Adipocyte (in vitro differentiated cells): Measurements from ENCODE around the gene PPP1R14C.
A peak's percentile ranks its signal among the peaks of the same experiment; 100 is the strongest.

Source experiments
- DNase-seq: peaks from one replicate; pipeline ENCODE4 v3.0.0-alpha.2; 2015; ENCODE audit warnings: low read depth
- H3K27me3 ChIP-seq: replicated peaks from 2 replicates; pipeline ENCODE4 v1.7.0; 2013; ENCODE audit warnings: mild to moderate bottlenecking, low read length, moderate library complexity; ENCODE audit not compliant: control insufficient read depth, insufficient read depth
- H3K36me3 ChIP-seq: 2 replicates; pipeline ENCODE4 v1.7.0; 2013; ENCODE audit warnings: low read length, mild to moderate bottlenecking, moderate library complexity; ENCODE audit not compliant: control insufficient read depth, insufficient read depth, severe bottlenecking
- H3K4me1 ChIP-seq: 2 replicates; pipeline ENCODE4 v1.7.0; 2013; ENCODE audit warnings: mild to moderate bottlenecking, low read length, moderate library complexity; ENCODE audit not compliant: control insufficient read depth, insufficient read depth
- H3K4me3 ChIP-seq: 2 replicates; pipeline ENCODE4 v1.7.0; 2013; ENCODE audit warnings: mild to moderate bottlenecking, low read length, moderate library complexity
- H3K9ac ChIP-seq: 2 replicates; pipeline ENCODE4 v1.7.0; 2013; ENCODE audit warnings: mild to moderate bottlenecking, low read length, moderate library complexity
- H3K9me3 ChIP-seq: 2 replicates; pipeline ENCODE4 v1.7.0; 2013; ENCODE audit warnings: mild to moderate bottlenecking, low read length, moderate library complexity; ENCODE audit not compliant: control insufficient read depth

The PPP1R14C gene

DNA sequence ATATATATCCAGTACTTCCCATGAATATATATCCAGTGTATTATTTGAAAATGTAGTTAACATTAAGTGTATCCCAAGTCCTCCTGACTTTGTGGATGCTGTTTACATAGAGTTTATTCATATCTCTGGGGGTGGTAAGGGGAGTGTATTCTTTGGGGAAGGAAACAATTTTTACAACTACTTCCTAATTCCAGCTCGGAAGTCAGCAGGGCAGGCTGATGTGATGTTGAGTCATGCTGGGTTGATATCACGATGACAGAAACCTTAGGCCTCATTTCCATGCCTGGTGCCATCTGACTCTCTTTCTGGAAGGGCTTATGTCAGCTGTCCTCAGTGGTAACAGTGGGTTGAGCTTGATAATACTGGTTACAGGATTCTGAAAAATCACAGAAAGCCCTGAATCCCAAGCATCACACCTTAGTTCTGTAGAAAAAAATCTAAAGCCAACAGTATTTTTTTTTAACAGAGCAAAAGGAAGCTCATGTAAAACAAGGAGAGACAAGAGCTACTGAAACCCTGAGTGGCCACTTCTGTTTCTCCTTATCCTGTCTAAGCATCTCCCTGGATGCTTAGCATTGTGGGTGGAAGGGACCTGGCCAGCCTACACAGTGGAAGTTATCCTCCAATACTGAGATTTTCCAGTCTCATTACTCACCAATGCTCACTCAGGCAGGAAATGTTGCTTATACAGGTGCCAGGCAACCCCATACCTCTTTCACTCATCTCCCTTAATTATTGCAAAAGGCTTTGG lies 150.8 kb downstream of the PPP1R14C start:
- H3K4me1 ChIP-seq = peaks cover 19% of the 10 kb centered on the region
- DNase-seq = peak; percentile 58
- peak overlapping the region; percentile 21 for H3K9ac ChIP-seq
- H3K27me3 ChIP-seq = no peaks in the 10 kb centered on the region
- no peak overlapping the region for H3K4me3 ChIP-seq
- peaks cover 13% of the 10 kb centered on the region for H3K9me3 ChIP-seq
- H3K36me3 ChIP-seq = no peaks in the 10 kb centered on the region

DNA sequence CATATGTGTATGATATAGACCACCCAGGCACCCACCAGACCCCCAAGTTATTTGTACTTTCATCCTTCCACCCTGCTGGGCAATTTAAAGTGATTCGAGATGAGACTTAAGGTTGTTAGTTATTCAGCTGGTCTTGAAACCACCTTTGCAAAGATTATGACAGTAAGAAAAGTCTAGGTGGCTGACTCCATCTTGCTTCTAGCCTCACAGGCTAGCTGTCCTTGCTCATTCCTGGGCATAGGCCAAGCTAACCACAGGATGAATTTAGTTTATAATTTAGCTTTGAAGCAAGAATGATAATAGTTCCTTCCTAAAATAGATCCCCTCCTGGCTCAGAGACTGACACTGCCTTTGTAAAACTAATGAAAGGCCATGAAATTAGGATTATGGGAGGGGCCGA lies 154.0 kb downstream of the PPP1R14C start:
- H3K4me1 ChIP-seq = peaks cover 14% of the 10 kb centered on the region
- H3K9ac ChIP-seq = no peak overlapping the region
- no peak for DNase-seq
- H3K4me3 ChIP-seq = peak overlapping the region; percentile 11
- no peaks in the 10 kb centered on the region for H3K27me3 ChIP-seq
- H3K9me3 ChIP-seq = peaks cover 13% of the 10 kb centered on the region
- no peaks in the 10 kb centered on the region for H3K36me3 ChIP-seq

DNA sequence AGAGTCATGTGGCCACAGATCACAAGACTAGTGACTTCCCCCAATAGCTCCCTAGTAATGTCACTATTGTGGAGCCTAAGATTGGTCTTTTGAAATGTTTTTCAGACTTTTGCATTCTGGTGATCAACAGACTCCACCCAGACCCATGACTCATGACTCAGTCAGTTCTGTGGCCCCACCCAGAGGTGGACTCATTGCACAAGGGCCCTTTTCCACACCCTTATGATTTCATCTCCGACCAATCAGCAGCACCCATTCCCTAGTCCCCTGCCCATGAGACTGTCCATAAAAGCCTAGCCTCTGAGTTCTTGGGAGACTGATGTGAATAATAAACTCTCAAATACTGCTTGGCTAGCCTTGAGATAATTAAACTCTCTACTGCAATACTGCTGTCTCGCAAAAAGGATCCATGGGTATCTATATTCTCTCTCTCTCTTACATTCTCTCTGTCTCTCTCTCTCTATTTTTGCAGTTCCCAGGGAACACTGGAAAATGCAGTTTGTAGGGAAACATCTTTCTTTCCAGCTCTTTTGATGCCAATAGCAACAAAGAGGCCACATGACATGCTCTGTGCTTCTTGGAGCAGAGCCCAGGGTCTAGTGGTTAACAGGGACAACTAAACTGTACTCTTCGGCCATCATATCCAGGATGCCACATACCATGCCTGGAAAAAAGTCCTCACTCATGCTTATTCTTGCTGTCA lies 154.6 kb downstream of the PPP1R14C start:
- Histone ChIP-seq H3K9me3 (peaks cover 13% of the 10 kb centered on the region), H3K4me3 (peak overlapping the region; percentile 11), H3K27me3 (no peaks in the 10 kb centered on the region), H3K4me1 (peaks cover 16% of the 10 kb centered on the region), H3K36me3 (no peaks in the 10 kb centered on the region), H3K9ac (no peak overlapping the region)
- peak; percentile 29 for DNase-seq

DNA sequence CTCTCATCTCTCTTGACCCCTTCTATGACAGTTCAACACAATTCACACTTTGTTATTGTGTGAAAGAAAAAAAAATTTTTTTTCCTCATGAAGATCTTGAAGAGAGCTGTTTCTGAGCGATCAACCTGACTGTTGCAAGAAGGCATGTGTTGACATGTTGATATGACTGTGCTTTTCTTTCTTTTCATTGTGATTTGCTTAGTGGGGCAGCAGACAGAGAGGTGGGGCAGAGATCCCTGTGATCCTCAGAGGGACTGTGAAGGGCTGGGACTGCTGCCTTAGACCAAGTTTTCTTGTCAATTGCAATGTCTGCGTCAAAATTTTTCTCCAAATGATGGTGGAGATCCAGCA lies 155.2 kb downstream of the PPP1R14C start:
- Histone ChIP-seq H3K4me1 (peaks cover 15% of the 10 kb centered on the region), H3K9ac (no peak overlapping the region), H3K4me3 (peak overlapping the region; percentile 11), H3K9me3 (peaks cover 13% of the 10 kb centered on the region), H3K27me3 (no peaks in the 10 kb centered on the region), H3K36me3 (no peaks in the 10 kb centered on the region)
- DNase-seq = no peak

DNA sequence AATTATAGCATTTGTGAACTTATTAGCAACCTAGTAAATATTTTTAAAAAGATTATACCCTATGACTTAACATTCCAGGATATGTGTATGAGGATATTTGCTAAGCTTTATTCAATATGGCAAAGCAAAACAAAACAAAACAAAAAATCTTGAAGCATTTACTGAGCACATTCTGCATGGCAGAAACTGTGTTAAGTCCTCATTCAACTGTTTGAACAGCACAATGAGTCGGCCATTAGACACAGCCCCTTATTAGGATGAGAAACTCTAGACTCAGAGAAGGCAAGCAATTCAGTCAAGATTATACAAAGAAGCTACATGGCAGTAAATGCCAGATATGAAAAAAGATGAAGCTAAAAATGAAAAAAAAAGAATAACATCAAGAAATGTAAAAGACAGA lies 155.8 kb downstream of the PPP1R14C start:
- no peak overlapping the region for H3K9ac ChIP-seq
- H3K4me1 ChIP-seq = peaks cover 8% of the 10 kb centered on the region
- no peak for DNase-seq

More for the DNA sequence above, 155.8 kb downstream of the PPP1R14C start:
- no peaks in the 10 kb centered on the region for H3K36me3 ChIP-seq
- H3K27me3 ChIP-seq = no peaks in the 10 kb centered on the region
- peaks cover 13% of the 10 kb centered on the region for H3K9me3 ChIP-seq
- H3K4me3 ChIP-seq = no peak overlapping the region
